Adrenal gland (tissue), 12 donors: ENCODE measurements around the gene AMFR. TPM values are rescaled to one million over a fixed set of nuclear protein-coding genes. Genes with fewer than 3 reads are reported as not detected.

Experiments used
- DNase-seq, 7 donors: peaks; one replicate each; pipeline ENCODE4 v3.0.0-alpha.2; 2019 to 2020
- H3K27ac ChIP-seq, 5 donors: fragments of 200-600 bp; sonication (generic) in 4 of 5; 1 replicate in 3 of 5; 2 replicates in 2 of 5; pipeline versions ENCODE4 v1.5.1 to v1.8.0; 2016 to 2020; ENCODE audit warnings: mild to moderate bottlenecking in 1 of 5
- H3K27me3 ChIP-seq: fragments of 200-600 bp; 2 replicates; pipeline ENCODE4 v1.8.0; 2021
- H3K36me3 ChIP-seq, 2 donors: fragments of 200-600 bp; replicated peaks in 1 of 2; 1 replicate in 1 of 2; 2 replicates in 1 of 2; pipeline versions ENCODE4 v1.5.1 to v1.8.0; 2018 to 2022
- H3K4me1 ChIP-seq, 2 donors: fragments of 200-600 bp; replicated peaks in 1 of 2; 1 replicate in 1 of 2; 2 replicates in 1 of 2; pipeline versions ENCODE4 v1.5.1 to v1.8.0; 2018 to 2021
- H3K4me3 ChIP-seq, 4 donors: fragments of 200-600 bp; sonication (generic) in 3 of 4; one replicate each; pipeline ENCODE4 v1.5.1; 2016 to 2018
- H3K9me3 ChIP-seq, 3 donors: fragments of 200-600 bp; sonication (generic) in 1 of 3; replicated peaks in 1 of 3; 1 replicate in 2 of 3; 2 replicates in 1 of 3; pipeline versions ENCODE4 v1.5.1 to v1.8.0; 2016 to 2021
- POLR2A ChIP-seq, 2 donors: fragments of 450-650 bp; IDR thresholded peaks; one replicate each; pipeline ENCODE4 v1.6.1; 2017; ENCODE audit warnings: antibody characterized with exemption in 2 of 2, mild to moderate bottlenecking in 2 of 2, moderate library complexity in 1 of 2
- WGBS, 4 donors: extraction: QIAGEN DNeasy Blood & Tissue Kit in 2 of 4; methylation state at CpG; one replicate each; pipeline versions ENCODE4 v1.1.5 to v1.1.7; 2013 to 2017; 5-methylcytosine and 5-hydroxymethylcytosine counted together
- intact Hi-C, 2 donors: fragments of 100-400 bp; cut with DNase I; formaldehyde crosslinking; loops; one replicate each; pipeline versions ENCODE4 v1.14.1 to v1.15.0; 2022 to 2023
- polyA plus RNA-seq, 3 donors: library from polyadenylated mRNA; stranded (reverse); fragments of 200-250 nt in 2 of 3; fragments of 350-450 nt in 1 of 3; fragmentation: Illumina TruSeq in 1 of 3; extraction: RNeasy Lipid Tissue Mini Kit (QIAGEN cat#74804) in 1 of 3; gene quantifications; one replicate each; pipeline ENCODE4 v1.2.3, GENCODE V29; 2013 to 2014
- total RNA-seq, 9 donors: library from RNA; depleted of rRNA in 4 of 9; stranded (reverse); fragments of >200 nt in 4 of 9; fragments of 120-200 nt in 1 of 9; fragmentation: NEBNext Ultra II Directional in 1 of 9; extraction: Animal tissue kit (Norgen Biotek cat#: 25700) in 1 of 9; gene quantifications; one replicate each; pipeline versions ENCODE4 v1.1.0 to v1.2.4, GENCODE V29; 2013 to 2023
- TF ChIP-seq, protein P1 (sequence below), 6 experiments: fragments of 450-650 bp in 4 of 6; fragments of 200-600 bp in 2 of 6; sonication (generic) in 1 of 6; IDR thresholded peaks; 1 replicate in 5 of 6; 2 replicates in 1 of 6; pipeline versions ENCODE4 v1.5.1 to v1.8.0; 2016 to 2021; ENCODE audit warnings: antibody characterized with exemption in 6 of 6, mild to moderate bottlenecking in 2 of 6, moderate library complexity in 1 of 6
- donor health status: healthy with polysubstance abuse.
- donor health status: Bipolar disorder and iron deficiency.
- donor health status: DM: yes; HTN: yes; CAD: no.
- donor health status: DM: no; HTN: no; CAD: no.
- donor health status: DM: no; HTN: no; CAD: no.
- donor health status: DM: yes; HTN: yes; CAD: no.

The AMFR gene
- total and polyA plus RNA-seq, 12 donors, result 40.3 to 346 (median 206) TPM

DNA sequence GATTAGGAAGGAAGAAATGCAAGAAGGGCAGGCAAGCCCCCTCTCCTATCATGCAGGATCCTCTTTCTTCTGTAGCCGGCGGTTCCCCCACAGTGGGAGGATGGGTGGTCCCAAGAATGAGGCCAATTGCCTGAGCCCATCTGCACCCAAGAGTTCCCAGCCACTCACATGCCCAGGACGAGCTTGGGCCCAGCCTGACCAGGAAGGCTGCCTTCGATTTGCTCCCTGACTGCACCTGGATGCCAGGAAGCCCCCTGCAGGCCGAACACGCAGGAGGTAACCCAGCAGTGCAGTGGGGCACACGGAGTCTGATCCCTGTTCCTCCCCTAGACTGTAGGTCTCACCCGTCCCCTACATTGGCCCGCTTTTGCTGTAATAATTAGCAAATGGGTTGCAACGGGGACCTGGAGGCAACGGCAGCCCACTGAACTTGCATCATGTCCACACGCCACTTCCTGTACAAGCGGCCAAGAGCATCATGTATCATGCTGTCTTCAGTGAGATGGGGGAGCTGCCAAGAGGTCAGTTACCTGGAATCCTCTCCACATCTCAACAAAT is 67.5 kb downstream of the AMFR start:
- Histone ChIP-seq H3K27me3 (no peaks in the 10 kb centered on the region), H3K4me3 (no peak overlapping the region), H3K36me3 (peaks cover 0 to 16% of the 10 kb centered on the region in 2 donors), H3K9me3 (no peaks in the 10 kb centered on the region), H3K27ac (peak overlapping the region in 4 of 5 donors; percentile 3 to 84 (median 80)), H3K4me1 (peaks cover 11 to 12% of the 10 kb centered on the region in 2 donors)
- intact Hi-C loops, result no loop called here
- WGBS, 4 donors, result 77 to 93% (median 81%) methylated on average over 7 to 13 of the region's 13 CpGs
- TF ChIP-seq, protein P1, sequence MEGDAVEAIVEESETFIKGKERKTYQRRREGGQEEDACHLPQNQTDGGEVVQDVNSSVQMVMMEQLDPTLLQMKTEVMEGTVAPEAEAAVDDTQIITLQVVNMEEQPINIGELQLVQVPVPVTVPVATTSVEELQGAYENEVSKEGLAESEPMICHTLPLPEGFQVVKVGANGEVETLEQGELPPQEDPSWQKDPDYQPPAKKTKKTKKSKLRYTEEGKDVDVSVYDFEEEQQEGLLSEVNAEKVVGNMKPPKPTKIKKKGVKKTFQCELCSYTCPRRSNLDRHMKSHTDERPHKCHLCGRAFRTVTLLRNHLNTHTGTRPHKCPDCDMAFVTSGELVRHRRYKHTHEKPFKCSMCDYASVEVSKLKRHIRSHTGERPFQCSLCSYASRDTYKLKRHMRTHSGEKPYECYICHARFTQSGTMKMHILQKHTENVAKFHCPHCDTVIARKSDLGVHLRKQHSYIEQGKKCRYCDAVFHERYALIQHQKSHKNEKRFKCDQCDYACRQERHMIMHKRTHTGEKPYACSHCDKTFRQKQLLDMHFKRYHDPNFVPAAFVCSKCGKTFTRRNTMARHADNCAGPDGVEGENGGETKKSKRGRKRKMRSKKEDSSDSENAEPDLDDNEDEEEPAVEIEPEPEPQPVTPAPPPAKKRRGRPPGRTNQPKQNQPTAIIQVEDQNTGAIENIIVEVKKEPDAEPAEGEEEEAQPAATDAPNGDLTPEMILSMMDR (IDR thresholded peaks at IDR 0.05), result no peak
- TF ChIP-seq POLR2A (IDR thresholded peaks at IDR 0.05), result no peak
- peak in 5 of 7 donors; percentile 16 to 56 (median 20) for DNase-seq

GRCh38 chr16:56357241-56357764 is 68.0 kb downstream of the AMFR start:
- H3K27ac ChIP-seq, result peak overlapping the region; percentile 3 to 84 (median 76)
- 38 to 52% (median 43%) methylated on average over 10 to 13 of the region's 13 CpGs for WGBS, 4 donors
- peak in 6 of 7 donors; percentile 14 to 60 (median 30) for DNase-seq
- no peaks in the 10 kb centered on the region for H3K9me3 ChIP-seq
- intact Hi-C loops, result no loop called here
- H3K36me3 ChIP-seq, result peaks cover 0 to 11% of the 10 kb centered on the region in 2 donors
- peaks cover 11 to 12% of the 10 kb centered on the region in 2 donors for H3K4me1 ChIP-seq
- H3K27me3 ChIP-seq, result no peaks in the 10 kb centered on the region
- TF ChIP-seq, protein P1 (IDR thresholded peaks at IDR 0.05), result no peak
- no peak for TF ChIP-seq POLR2A (IDR thresholded peaks at IDR 0.05)
- peak overlapping the region in 2 of 4 donors; percentile 39 to 59 for H3K4me3 ChIP-seq

DNA sequence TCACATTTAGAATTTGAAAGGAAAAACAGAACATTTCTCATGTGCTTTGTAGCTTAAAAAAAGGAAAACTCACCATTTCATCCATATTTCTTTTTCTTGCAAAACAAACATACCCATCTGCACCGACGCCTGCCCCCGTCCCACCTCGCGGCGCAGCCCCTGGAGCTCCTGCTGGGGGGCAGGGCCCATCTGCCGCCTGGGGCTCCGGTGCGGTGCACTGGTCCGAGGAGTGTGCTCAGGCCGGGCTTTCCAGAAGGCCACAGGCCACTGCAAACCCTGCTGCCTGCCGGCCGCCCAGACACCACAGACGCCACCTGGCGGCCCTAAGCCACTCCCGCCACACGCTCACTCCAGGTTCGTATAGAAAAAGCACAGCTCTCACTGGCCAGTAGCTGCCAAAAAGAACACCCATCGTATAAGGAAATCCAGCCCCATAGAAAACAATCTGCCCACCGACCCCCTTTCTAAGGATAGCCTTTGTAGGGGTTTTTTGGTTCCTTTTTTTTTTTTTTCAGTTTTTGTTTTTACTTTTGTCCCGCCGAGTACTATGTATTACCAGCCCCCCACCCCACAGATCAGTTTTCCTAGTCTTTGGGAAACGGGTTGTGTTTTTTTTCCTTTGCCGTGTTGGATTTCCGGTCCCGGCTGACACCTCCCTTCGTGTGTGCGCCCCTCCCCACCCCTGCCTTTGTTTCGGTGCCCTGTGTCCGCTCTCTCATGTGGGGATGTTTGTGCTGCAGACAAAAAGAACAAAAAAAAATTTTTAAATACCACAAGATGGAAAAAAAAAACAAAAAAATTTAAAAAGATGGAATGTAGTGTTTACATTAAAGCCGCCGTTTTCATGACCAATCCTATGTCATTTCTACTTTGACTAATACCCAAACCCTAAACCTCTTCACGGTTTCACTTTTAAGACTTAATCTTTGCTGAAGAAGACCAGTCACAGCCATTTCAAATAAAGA is 68.8 kb downstream of the AMFR start:
- intact Hi-C loops, result no loop called here
- H3K4me1 ChIP-seq, result peaks cover 11 to 12% of the 10 kb centered on the region in 2 donors
- TF ChIP-seq, protein P1 (IDR thresholded peaks at IDR 0.05), result peak; percentile 77 to 91 (median 86)
- TF ChIP-seq POLR2A (IDR thresholded peaks at IDR 0.05), result peak; percentile 22 to 62
- no peaks in the 10 kb centered on the region for H3K27me3 ChIP-seq
- peak overlapping the region in 2 of 4 donors; percentile 39 to 59 for H3K4me3 ChIP-seq
- peak; percentile 84 to 94 (median 87) for DNase-seq
- no peaks in the 10 kb centered on the region for H3K9me3 ChIP-seq
- H3K36me3 ChIP-seq, result peaks cover 0 to 4% of the 10 kb centered on the region in 2 donors
- peak overlapping the region; percentile 3 to 84 (median 29) for H3K27ac ChIP-seq
- WGBS, 4 donors, result 1 to 2% (median 1%) methylated on average over 28 to 33 of the region's 33 CpGs

GRCh38 chr16:56355786-56356275 is 69.5 kb downstream of the AMFR start:
- intact Hi-C loops, result no loop called here
- 67 to 70% (median 69%) methylated on average over 13 to 14 of the region's 14 CpGs for WGBS, 4 donors
- DNase-seq, result peak in 4 of 7 donors; percentile 11 to 54 (median 15)

More at GRCh38 chr16:56355786-56356275, 69.5 kb downstream of the AMFR start:
- no peak for TF ChIP-seq POLR2A (IDR thresholded peaks at IDR 0.05)
- TF ChIP-seq, protein P1 (IDR thresholded peaks at IDR 0.05), result no peak
- H3K4me1 ChIP-seq, result peaks cover 11 to 12% of the 10 kb centered on the region in 2 donors
- no peaks in the 10 kb centered on the region for H3K27me3 ChIP-seq
- H3K4me3 ChIP-seq, result peak overlapping the region in 2 of 4 donors; percentile 39 to 59
- peaks cover 0 to 4% of the 10 kb centered on the region in 2 donors for H3K36me3 ChIP-seq
- H3K27ac ChIP-seq, result peak overlapping the region in 1 of 5 donors; percentile 84
- no peaks in the 10 kb centered on the region for H3K9me3 ChIP-seq
